Globus pallidus (tissue), 1 donor: ENCODE results near the gene SEMA7A.

Source experiments
- DNase-seq: peaks from one replicate; pipeline ENCODE4 v3.0.0-alpha.2; 2015; ENCODE audit warnings: low spot score

Gene SEMA7A

GRCh38 chr15:74430510-74430951, 3.2 kb downstream of the SEMA7A start:
- DNase-seq = no peak

- DNase-seq = no peak
Observed at GRCh38 chr15:74429781-74430400, 3.9 kb downstream of the SEMA7A start.

- no peak for DNase-seq
Observed at GRCh38 chr15:74428970-74429780, 4.6 kb downstream of the SEMA7A start.

DNA sequence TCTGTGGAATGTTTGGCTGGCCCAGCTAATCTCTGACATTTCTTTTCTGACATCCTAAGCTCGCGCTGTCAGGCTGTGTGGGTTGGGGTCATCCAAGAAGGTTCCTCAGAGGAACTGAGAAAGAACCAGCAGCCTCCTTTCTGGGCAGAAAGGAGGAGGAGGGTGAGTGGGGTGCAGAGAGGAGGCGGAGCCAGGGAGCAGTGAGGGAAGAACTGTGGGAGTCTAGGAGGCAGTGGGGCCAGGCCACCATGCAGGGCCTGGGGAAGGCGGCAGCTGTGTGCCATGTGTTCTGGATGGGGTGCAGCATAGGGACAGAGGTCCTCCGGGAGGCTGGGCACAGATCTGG, 5.3 kb downstream of the SEMA7A start:
- DNase-seq = no peak

GRCh38 chr15:74427607-74428441, 5.9 kb downstream of the SEMA7A start:
- DNase-seq = no peak

- no peak for DNase-seq
Observed at GRCh38 chr15:74426404-74427281, 7.1 kb downstream of the SEMA7A start.

GRCh38 chr15:74425630-74426029, 8.1 kb downstream of the SEMA7A start:
- DNase-seq = no peak

DNA sequence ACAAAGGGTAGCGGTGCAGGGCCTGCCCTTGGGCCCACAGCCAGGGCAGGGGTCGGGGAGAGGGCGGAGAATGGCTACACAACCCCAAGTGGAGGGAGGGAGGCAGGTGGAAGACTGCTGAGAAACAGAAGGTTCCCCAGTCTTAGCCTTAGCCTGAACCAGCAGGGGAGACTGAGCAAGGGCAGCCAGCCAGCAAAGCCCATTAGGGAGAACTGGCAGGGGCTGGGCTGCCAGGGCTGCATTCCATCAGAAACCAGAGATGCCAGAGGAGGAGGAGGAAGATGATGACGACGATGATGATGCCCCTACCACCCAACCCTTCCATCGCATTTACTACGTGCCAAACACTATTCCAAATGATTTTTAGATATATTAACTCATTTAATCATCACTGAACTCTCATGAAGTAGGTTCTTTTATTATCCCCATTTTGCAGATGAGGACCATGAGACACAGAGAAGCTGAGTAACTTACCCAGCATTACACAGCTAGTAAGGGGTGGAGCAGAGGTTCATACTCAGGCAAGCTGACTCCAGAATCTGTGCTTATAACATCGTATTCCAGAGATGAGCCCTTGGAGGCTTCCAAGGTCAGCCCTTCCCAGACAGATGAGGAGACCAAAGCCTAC, 8.7 kb downstream of the SEMA7A start:
- no peak for DNase-seq

DNA sequence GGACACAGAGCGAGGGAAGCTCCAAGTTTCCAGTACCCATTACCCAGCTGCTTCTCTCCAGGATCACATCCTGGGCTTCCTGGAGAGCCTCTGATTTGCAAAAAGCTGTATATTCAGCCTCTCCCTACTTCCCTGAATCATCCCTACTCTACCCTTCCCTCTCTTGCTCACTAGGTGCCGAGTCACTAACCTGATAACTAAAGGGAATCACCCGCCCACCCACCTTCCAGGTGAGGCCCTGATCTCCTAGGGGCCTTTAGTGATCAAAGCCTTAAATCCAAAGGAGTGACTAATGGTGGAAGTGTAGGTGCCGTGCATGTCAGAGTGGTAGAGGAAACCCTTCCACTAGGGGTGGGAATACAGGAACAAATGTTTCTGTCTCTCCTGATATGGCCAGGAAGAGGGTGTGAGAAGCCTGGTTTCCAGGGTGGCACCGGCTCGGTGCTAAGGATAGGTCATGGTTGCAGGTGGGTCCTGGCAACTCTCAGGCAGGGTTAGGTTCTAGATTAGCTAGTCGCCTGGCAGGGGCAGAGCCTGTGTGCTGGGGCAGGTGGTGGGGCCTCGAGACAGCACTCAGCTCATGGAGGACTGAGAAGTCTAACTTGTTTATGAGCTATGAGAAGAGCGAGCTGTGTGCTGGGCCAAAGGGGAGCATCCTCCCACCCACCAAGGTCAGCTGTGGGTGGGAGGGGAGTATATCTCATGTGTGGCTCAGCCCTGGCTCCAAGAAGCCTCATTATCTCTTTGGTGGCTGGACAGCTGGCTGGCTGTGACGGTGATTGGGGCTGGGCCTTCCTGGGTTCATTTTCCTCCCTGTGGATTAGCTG, 10.1 kb downstream of the SEMA7A start:
- peak; percentile 68 for DNase-seq

DNA sequence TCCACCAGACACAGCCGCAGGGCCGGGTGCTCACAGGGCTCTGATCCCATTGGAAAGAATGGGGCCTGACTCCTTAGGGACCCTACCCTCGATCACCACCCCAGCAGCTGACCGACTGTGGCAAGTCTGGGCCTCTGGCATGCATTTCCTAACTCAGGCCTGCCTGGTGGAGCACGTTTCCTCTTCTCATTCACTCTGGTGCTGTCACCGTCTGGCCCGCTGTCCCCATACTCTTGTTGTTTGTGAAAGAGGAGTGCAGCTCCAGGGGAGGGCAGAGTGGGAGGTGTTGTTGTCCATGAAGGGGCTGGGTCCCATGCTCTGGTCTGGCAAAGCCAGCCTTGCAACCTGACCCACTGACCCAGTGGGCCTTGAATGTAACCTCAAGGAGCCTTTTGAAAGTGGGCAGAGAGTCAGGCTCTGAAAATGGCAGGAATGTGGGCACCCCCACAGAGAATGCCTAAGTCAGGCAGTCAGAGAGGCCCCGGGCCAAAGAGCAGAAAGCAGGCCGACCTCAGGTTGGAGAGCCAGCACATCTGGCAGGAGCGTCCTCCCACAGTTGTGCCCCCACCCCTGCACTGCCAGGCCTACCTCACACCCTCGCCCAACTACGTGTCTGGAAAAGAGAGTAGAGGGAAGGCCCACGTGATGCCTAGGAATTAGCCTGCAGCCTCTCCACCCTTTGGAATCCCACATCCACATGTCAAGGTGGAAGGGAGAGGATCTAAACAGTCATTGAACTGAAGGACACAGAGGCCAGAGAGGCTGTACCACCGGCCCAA, 10.9 kb downstream of the SEMA7A start:
- DNase-seq = peak; percentile 65

GRCh38 chr15:74422265-74422651, 11.5 kb downstream of the SEMA7A start:
- no peak for DNase-seq

- DNase-seq = peak; percentile 98
Observed at GRCh38 chr15:74421302-74422245, 12.2 kb downstream of the SEMA7A start.

GRCh38 chr15:74420193-74420905, 13.4 kb downstream of the SEMA7A start:
- no peak for DNase-seq

- DNase-seq = no peak
Observed at GRCh38 chr15:74419432-74419831, 14.3 kb downstream of the SEMA7A start.

DNA sequence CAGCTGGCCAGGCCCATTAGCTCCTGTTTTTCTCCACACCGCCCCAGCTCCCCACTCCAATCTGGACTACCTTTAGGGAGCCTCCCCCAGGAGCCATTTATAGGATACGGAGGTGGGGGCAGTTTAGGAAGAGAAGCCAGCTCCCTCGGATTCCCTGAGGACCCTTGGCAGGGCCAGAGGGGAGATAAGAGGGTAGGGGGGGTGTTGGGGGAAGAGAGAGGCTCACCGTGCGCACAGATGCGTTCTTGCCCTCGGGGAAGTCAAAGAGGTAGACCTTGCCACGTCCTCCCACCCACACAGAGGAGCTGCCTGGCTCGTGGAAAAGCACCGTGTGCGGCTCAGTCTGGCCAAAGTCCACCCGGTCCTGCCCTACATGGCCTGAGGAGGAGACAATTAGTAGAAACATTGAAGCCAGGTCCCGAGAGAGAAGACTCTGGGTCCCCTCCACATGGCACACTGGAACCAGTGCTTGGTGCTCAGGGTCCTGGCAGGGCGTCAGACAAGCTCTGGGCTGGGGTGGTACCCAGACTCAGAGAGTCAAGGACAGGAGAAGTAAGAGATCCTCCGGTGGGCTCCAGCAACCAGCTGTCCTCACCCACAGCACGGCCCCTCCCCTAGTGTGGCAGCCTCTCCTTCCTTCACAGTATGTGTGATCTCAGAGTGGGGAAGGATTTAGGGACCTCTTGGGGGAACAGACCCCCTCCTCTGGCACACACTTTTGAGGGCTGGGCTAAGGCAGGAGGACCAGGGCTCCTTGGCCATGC, 15.0 kb downstream of the SEMA7A start:
- DNase-seq = no peak

- DNase-seq = no peak
Observed at GRCh38 chr15:74417670-74418069, 16.1 kb downstream of the SEMA7A start.

GRCh38 chr15:74417225-74417624, 16.5 kb downstream of the SEMA7A start:
- no peak for DNase-seq
